Mesenchymal stem cell (in vitro differentiated cells and primary cell): ENCODE results near the gene BBLN.

Experiments used
- DNase-seq: peaks from one replicate; pipeline ENCODE4 v3.0.0-alpha.2; 2013
- H2AFZ ChIP-seq: one replicate; pipeline ENCODE4 v1.6.1; 2013; ENCODE audit warnings: low read depth, mild to moderate bottlenecking, control low read depth, inconsistent platforms, low read length, moderate library complexity
- H2AK5ac ChIP-seq: 2 replicates; pipeline ENCODE4 v1.6.1; 2013; ENCODE audit warnings: low read length, moderate library complexity, mild to moderate bottlenecking, inconsistent platforms; ENCODE audit not compliant: severe bottlenecking
- H2BK120ac ChIP-seq: one replicate; pipeline ENCODE4 v1.6.1; 2013; ENCODE audit warnings: low read depth, mild to moderate bottlenecking, inconsistent platforms, low read length, moderate library complexity
- H2BK12ac ChIP-seq, 2 experiments: one replicate each; pipeline ENCODE4 v1.6.1; 2013; ENCODE audit warnings: inconsistent platforms in 2 of 2, low read length in 2 of 2, mild to moderate bottlenecking in 2 of 2, moderate library complexity in 2 of 2, control low read depth in 1 of 2
- H2BK15ac ChIP-seq: one replicate; pipeline ENCODE4 v1.6.1; 2013; ENCODE audit warnings: mild to moderate bottlenecking, low read depth, inconsistent platforms; ENCODE audit not compliant: poor library complexity, severe bottlenecking
- H2BK5ac ChIP-seq: 2 replicates; pipeline ENCODE4 v1.6.1; 2013; ENCODE audit warnings: low read depth, mild to moderate bottlenecking, low read length, control low read depth, inconsistent platforms; ENCODE audit not compliant: poor library complexity, severe bottlenecking
- H3K14ac ChIP-seq, 2 experiments: one replicate each; pipeline ENCODE4 v1.6.1; 2013; ENCODE audit warnings: inconsistent platforms in 2 of 2, low read length in 2 of 2, control low read depth in 1 of 2, mild to moderate bottlenecking in 1 of 2, moderate library complexity in 1 of 2
- H3K18ac ChIP-seq, 2 experiments: one replicate each; pipeline ENCODE4 v1.6.1; 2013; ENCODE audit warnings: inconsistent platforms in 2 of 2, low read length in 2 of 2, control low read depth in 1 of 2, low read depth in 1 of 2, mild to moderate bottlenecking in 1 of 2
- H3K23ac ChIP-seq, 2 experiments: one replicate each; pipeline ENCODE4 v1.6.1; 2013; ENCODE audit warnings: inconsistent platforms in 2 of 2, low read length in 2 of 2, mild to moderate bottlenecking in 2 of 2, moderate library complexity in 2 of 2, control low read depth in 1 of 2
- H3K27ac ChIP-seq: 2 replicates; pipeline ENCODE4 v1.5.1; 2013; ENCODE audit warnings: mild to moderate bottlenecking, moderate library complexity, low read length, control low read depth, inconsistent platforms; ENCODE audit not compliant: poor library complexity, severe bottlenecking
- H3K27me3 ChIP-seq, 2 experiments: 2 replicates each; pipeline versions ENCODE4 v1.6.1 to v1.7.0; 2013; ENCODE audit warnings: low read length in 2 of 2, mild to moderate bottlenecking in 2 of 2, moderate library complexity in 2 of 2, control low read depth in 1 of 2, inconsistent platforms in 1 of 2; ENCODE audit not compliant: control insufficient read depth in 1 of 2, insufficient read depth in 1 of 2
- H3K36me3 ChIP-seq, 2 experiments: 2 replicates each; pipeline versions ENCODE4 v1.6.1 to v1.7.0; 2013; ENCODE audit warnings: low read length in 2 of 2, control low read depth in 1 of 2, inconsistent platforms in 1 of 2, low read depth in 1 of 2, mild to moderate bottlenecking in 1 of 2; ENCODE audit not compliant: insufficient read depth in 2 of 2, control insufficient read depth in 1 of 2
- H3K4ac ChIP-seq, 2 experiments: one replicate each; pipeline ENCODE4 v1.6.1; 2013; ENCODE audit warnings: inconsistent platforms in 2 of 2, low read length in 2 of 2, mild to moderate bottlenecking in 2 of 2, moderate library complexity in 2 of 2, control low read depth in 1 of 2, low read depth in 1 of 2
- H3K4me1 ChIP-seq: 2 replicates; pipeline ENCODE4 v1.6.1; 2013; ENCODE audit warnings: low read depth, low read length, control low read depth; ENCODE audit not compliant: control insufficient read depth, insufficient read depth
- H3K4me2 ChIP-seq: 2 replicates; pipeline ENCODE4 v1.6.1; 2013; ENCODE audit warnings: low read length, mild to moderate bottlenecking, inconsistent platforms; ENCODE audit not compliant: poor library complexity, severe bottlenecking
- H3K4me3 ChIP-seq, 2 experiments: 2 replicates each; pipeline versions ENCODE4 v1.5.1 to v1.7.0; 2013; ENCODE audit warnings: low read length in 2 of 2, mild to moderate bottlenecking in 2 of 2, control low read depth in 1 of 2, low read depth in 1 of 2; ENCODE audit not compliant: insufficient read depth in 1 of 2
- H3K79me1 ChIP-seq: replicated peaks from 2 replicates; pipeline ENCODE4 v1.6.1; 2013; ENCODE audit warnings: mild to moderate bottlenecking, control low read depth, low read length, inconsistent platforms; ENCODE audit not compliant: poor library complexity, severe bottlenecking
- H3K9ac ChIP-seq: 2 replicates; pipeline ENCODE4 v1.7.0; 2013; ENCODE audit warnings: mild to moderate bottlenecking, low read length, moderate library complexity
- H3K9me3 ChIP-seq: 2 replicates; pipeline ENCODE4 v1.7.0; 2013; ENCODE audit warnings: mild to moderate bottlenecking, low read length; ENCODE audit not compliant: control insufficient read depth
- H4K8ac ChIP-seq: one replicate; pipeline ENCODE4 v1.6.1; 2013; ENCODE audit warnings: inconsistent platforms, mild to moderate bottlenecking, low read length, moderate library complexity
- H4K91ac ChIP-seq: one replicate; pipeline ENCODE4 v1.6.1; 2013; ENCODE audit warnings: mild to moderate bottlenecking, low read length, inconsistent platforms
- WGBS: methylation state at CpG from one replicate; pipeline ENCODE4 v1.1.7; 2013; ENCODE audit warnings: mixed read lengths; 5-methylcytosine and 5-hydroxymethylcytosine counted together

The BBLN gene

GRCh38 chr9:128127568-128127989, 32.5 kb upstream of the BBLN start, which contains the start of gene PTGES2:
PTGES2 (minus strand) TSS chr9:128127729; CDS start chr9:128127717, 12 bp downstream.
- Histone ChIP-seq H3K27ac (peak within 1 kb of the TSS; percentile 93), H4K8ac (peak within 1 kb of the TSS; percentile 94), H2BK12ac (peak within 1 kb of the TSS; percentile 76 to 92), H3K27me3 (no peaks in the 10 kb centered on the region), H3K9me3 (no peaks in the 10 kb centered on the region), H3K36me3 (peaks cover 19 to 29% of the 10 kb centered on the region in 2 experiments), H3K4me2 (peak within 1 kb of the TSS; percentile 73), H3K4me3 (peak within 1 kb of the TSS; percentile 87 to 96), H3K9ac (peak within 1 kb of the TSS; percentile 95), H3K14ac (peak within 1 kb of the TSS; percentile 81 to 91), H2AK5ac (no peak within 1 kb of the TSS), H3K23ac (peak within 1 kb of the TSS in 1 of 2 experiments; percentile 95), H3K79me1 (peaks cover 20% of the 10 kb centered on the region), H3K4me1 (peaks cover 38% of the 10 kb centered on the region), H2BK15ac (peak within 1 kb of the TSS; percentile 97), H3K4ac (peak within 1 kb of the TSS; percentile 81 to 90), H3K18ac (peak within 1 kb of the TSS; percentile 98), H2BK5ac (peak within 1 kb of the TSS; percentile 94), H2AFZ (peak within 1 kb of the TSS; percentile 91), H4K91ac (peak within 1 kb of the TSS; percentile 95), H2BK120ac (peak within 1 kb of the TSS; percentile 95)
- under 1% methylated on average over 56 of the region's 56 CpGs for WGBS
- peak; percentile 91 for DNase-seq

- peak overlapping the region; percentile 98 for H3K18ac ChIP-seq
- WGBS = 0% methylated on average over 59 of the region's 82 CpGs
- peak overlapping the region; percentile 97 for H2BK15ac ChIP-seq
- H2AK5ac ChIP-seq = no peak overlapping the region
- H4K8ac ChIP-seq = peak overlapping the region; percentile 94
- H3K14ac ChIP-seq = peak overlapping the region; percentile 81 to 91
- peak; percentile 94 for DNase-seq
- H2BK120ac ChIP-seq = peak overlapping the region; percentile 95
- H3K27me3 ChIP-seq = no peaks in the 10 kb centered on the region
- peak overlapping the region; percentile 95 for H4K91ac ChIP-seq
- H3K27ac ChIP-seq = peak overlapping the region; percentile 93
- H3K4me2 ChIP-seq = peak overlapping the region; percentile 73
- H2BK5ac ChIP-seq = peak overlapping the region; percentile 94
- peak overlapping the region; percentile 91 for H2AFZ ChIP-seq
- H3K4me1 ChIP-seq = peaks cover 39% of the 10 kb centered on the region
- peak overlapping the region; percentile 71 to 90 for H3K4ac ChIP-seq
- H2BK12ac ChIP-seq = peak overlapping the region; percentile 76 to 92
- H3K9ac ChIP-seq = peak overlapping the region; percentile 95
- peaks cover 16% of the 10 kb centered on the region for H3K79me1 ChIP-seq
- no peaks in the 10 kb centered on the region for H3K9me3 ChIP-seq
- peak overlapping the region in 1 of 2 experiments; percentile 95 for H3K23ac ChIP-seq
- H3K4me3 ChIP-seq = peak overlapping the region; percentile 87 to 96
- H3K36me3 ChIP-seq = peaks cover 13 to 23% of the 10 kb centered on the region in 2 experiments
These were observed 31.9 kb upstream of the BBLN start for GRCh38 chr9:128127990-128128835.

- peak overlapping the region; percentile 93 to 98 for H3K18ac ChIP-seq
- H3K4me1 ChIP-seq = peaks cover 39% of the 10 kb centered on the region
- H3K23ac ChIP-seq = no peak overlapping the region
- peak overlapping the region; percentile 95 for H3K9ac ChIP-seq
- H3K14ac ChIP-seq = peak overlapping the region in 1 of 2 experiments; percentile 91
- 66% methylated on average over 27 of the region's 29 CpGs for WGBS
- H3K4me2 ChIP-seq = peak overlapping the region; percentile 73
- H2AFZ ChIP-seq = peak overlapping the region; percentile 80
- H3K9me3 ChIP-seq = peaks cover 4% of the 10 kb centered on the region
- H3K27me3 ChIP-seq = peaks cover 0 to 4% of the 10 kb centered on the region in 2 experiments
- H2BK12ac ChIP-seq = peak overlapping the region in 1 of 2 experiments; percentile 21
- H3K36me3 ChIP-seq = peaks cover 7 to 16% of the 10 kb centered on the region in 2 experiments
- peak overlapping the region; percentile 79 for H4K8ac ChIP-seq
- H3K4me3 ChIP-seq = peak overlapping the region; percentile 87 to 96
- no peak for DNase-seq
- no peak overlapping the region for H2BK5ac ChIP-seq
- peak overlapping the region; percentile 70 for H4K91ac ChIP-seq
- no peak overlapping the region for H2AK5ac ChIP-seq
- no peak overlapping the region for H2BK120ac ChIP-seq
- H3K27ac ChIP-seq = no peak overlapping the region
- H2BK15ac ChIP-seq = peak overlapping the region; percentile 50
- peak overlapping the region; percentile 58 to 69 for H3K4ac ChIP-seq
- H3K79me1 ChIP-seq = peaks cover 16% of the 10 kb centered on the region
These were observed 31.1 kb upstream of the BBLN start for GRCh38 chr9:128128836-128129590.
